HepG2 (cell line): Measurements from ENCODE around the gene WDR59. TPM values are rescaled to one million over a fixed set of nuclear protein-coding genes. Genes with fewer than 3 reads are reported as not detected.

Experiments
- BCL3 ChIP-seq: sonication (generic); formaldehyde crosslinking; IDR thresholded peaks from 2 replicates; pipeline ENCODE4 v1.5.1; 2020; ENCODE audit warnings: mild to moderate bottlenecking, missing genetic modification reagents, moderate library complexity
- FOSL1 ChIP-seq: sonication (generic); formaldehyde crosslinking; IDR thresholded peaks from 2 replicates; pipeline ENCODE4 v1.9.0; 2021; ENCODE audit warnings: missing genetic modification reagents, borderline replicate concordance
- FOXK1 ChIP-seq: sonication (generic); formaldehyde crosslinking; IDR thresholded peaks from 2 replicates; pipeline ENCODE4 v1.4.0; 2020; ENCODE audit warnings: low read depth, missing genetic modification reagents, borderline replicate concordance
- FOXP1 ChIP-seq, 2 experiments: fragments of 450-650 bp in 1 of 2; IDR thresholded peaks; 2 replicates each; pipeline ENCODE4 v1.6.1; 2017 to 2018; ENCODE audit warnings: antibody characterized with exemption in 1 of 2
- HBP1 ChIP-seq: IDR thresholded peaks from 2 replicates; pipeline ENCODE4 v1.6.1; 2016; ENCODE audit warnings: low read depth, control low read depth
- NPAS2 ChIP-seq: sonication (generic); formaldehyde crosslinking; IDR thresholded peaks from 2 replicates; pipeline ENCODE4 v1.8.0; 2022; ENCODE audit warnings: mild to moderate bottlenecking, missing genetic modification reagents, borderline replicate concordance
- PAF1 ChIP-seq: IDR thresholded peaks from 2 replicates; pipeline ENCODE4 v1.6.1; 2016; ENCODE audit warnings: missing genetic modification reagents, missing compliant biosample characterization
- PBX2 ChIP-seq: IDR thresholded peaks from 2 replicates; pipeline ENCODE4 v1.6.1; 2016; ENCODE audit warnings: control low read depth
- RFX3 ChIP-seq: IDR thresholded peaks from 2 replicates; pipeline ENCODE4 v1.6.1; 2016; ENCODE audit warnings: missing biosample characterization, missing genetic modification reagents
- ZMYM3 ChIP-seq: sonication (generic); formaldehyde crosslinking; IDR thresholded peaks from 2 replicates; pipeline ENCODE4 v1.5.1; 2020; ENCODE audit warnings: mild to moderate bottlenecking, missing genetic modification reagents
- ZNF142 ChIP-seq: sonication (generic); formaldehyde crosslinking; IDR thresholded peaks from 2 replicates; pipeline ENCODE4 v1.4.0; 2020; ENCODE audit warnings: missing genetic modification reagents
- ZNF225 ChIP-seq: sonication (generic); formaldehyde crosslinking; IDR thresholded peaks from 2 replicates; pipeline ENCODE4 v1.4.0; 2020; ENCODE audit warnings: mild to moderate bottlenecking, missing genetic modification reagents
- ZNF782 ChIP-seq: sonication (generic); formaldehyde crosslinking; IDR thresholded peaks from 2 replicates; pipeline ENCODE4 v1.4.0; 2020; ENCODE audit warnings: missing genetic modification reagents, mild to moderate bottlenecking, borderline replicate concordance
- polyA plus RNA-seq, 8 experiments: library from polyadenylated mRNA; depleted of rRNA in 3 of 8; stranded (reverse) in 7 of 8; unstranded in 1 of 8; fragments of >200 nt; fragmentation: Illumina TruSeq in 4 of 8; extraction: Trizol in 4 of 8; gene quantifications; 2 replicates each; pipeline versions ENCODE4 v1.2.1 to v1.2.3, GENCODE V29; 2011 to 2016; ENCODE audit warnings: low read depth in 4 of 8, missing spikeins in 1 of 8, mixed read lengths in 1 of 8; ENCODE audit not compliant: insufficient read depth in 1 of 8
- total RNA-seq, 5 experiments: library from RNA; depleted of rRNA; stranded (reverse); fragments of >200 nt; fragmentation: Illumina TruSeq; extraction: Trizol; gene quantifications; 2 replicates each; pipeline ENCODE4 v1.2.3, GENCODE V29; 2016; ENCODE audit warnings: low read depth in 1 of 5
- TF ChIP-seq, protein P1 (sequence below): sonication (generic); formaldehyde crosslinking; IDR thresholded peaks from 2 replicates; pipeline ENCODE4 v1.5.0; 2020; ENCODE audit warnings: missing genetic modification reagents
- TF ChIP-seq, protein P2 (sequence below): sonication (generic); formaldehyde crosslinking; IDR thresholded peaks from 2 replicates; pipeline ENCODE4 v1.5.0; 2020; ENCODE audit warnings: missing genetic modification reagents

Gene WDR59
- total and polyA plus RNA-seq, 2 of the 13 experiments (the other 11 are each of a cell fraction or from before 2014, with no cell fraction given): 65.2 to 306 TPM

DNA sequence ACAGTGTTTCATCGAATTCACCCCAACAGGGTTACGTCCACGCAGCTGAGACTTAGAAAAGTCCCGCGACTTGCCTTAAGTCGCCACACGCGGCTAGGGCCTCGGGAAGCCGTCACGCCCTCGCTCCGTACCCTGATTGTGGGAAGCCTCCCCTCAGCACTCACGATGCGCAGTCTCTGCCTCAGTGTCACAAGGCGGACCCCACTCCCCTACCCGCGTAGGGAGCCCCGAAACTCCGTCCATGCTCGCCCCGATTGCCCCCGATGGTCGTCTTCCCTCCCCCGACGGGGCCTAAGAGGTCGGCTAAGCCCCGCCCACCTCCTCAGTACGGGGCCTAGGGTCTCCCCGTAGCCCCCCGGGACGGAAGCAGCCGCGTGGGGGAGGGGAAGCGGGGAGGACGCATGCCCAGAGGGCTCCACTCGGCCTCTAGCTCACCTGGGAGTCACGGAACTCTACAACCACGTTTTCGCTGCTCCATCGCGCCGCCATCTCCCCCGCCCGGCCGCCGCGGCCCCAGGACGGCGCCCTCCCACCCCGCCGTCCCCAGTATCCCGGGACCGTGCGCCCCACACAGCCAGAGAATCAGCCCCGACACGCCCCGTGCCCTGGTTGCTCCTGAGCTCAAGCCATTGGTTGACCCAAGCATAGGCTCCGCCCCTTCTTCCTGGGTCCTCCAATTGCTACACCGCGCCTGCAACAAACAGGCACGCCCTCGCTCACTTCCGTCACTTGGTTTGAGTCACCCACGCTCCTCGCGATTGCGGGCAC is at the start of gene WDR59 (continued):
- TF ChIP-seq ZNF142 (CRISPR knock-in tag): peak; percentile 93
- peak; percentile 76; the same call in 1 of the 2 replicates for TF ChIP-seq BCL3 (CRISPR knock-in tag)
- peak; percentile 6; the same call in 1 of the 2 replicates for TF ChIP-seq FOSL1 (CRISPR knock-in tag)
- TF ChIP-seq, protein P1, sequence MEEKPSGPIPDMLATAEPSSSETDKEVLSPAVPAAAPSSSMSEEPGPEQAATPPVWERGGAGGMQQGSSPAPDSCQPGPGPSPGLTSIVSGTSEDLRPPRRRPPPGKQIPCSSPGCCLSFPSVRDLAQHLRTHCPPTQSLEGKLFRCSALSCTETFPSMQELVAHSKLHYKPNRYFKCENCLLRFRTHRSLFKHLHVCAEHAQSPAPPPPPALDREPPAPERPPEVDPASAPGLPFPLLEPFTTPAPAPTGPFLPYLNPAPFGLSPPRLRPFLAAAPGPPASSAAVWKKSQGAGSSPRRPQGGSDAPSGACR (CRISPR knock-in tag): no peak
- TF ChIP-seq HBP1 (CRISPR knock-in tag): peak; percentile 63; the same call in 1 of the 2 replicates
- no peak for TF ChIP-seq PAF1
- TF ChIP-seq FOXP1 (IDR thresholded peaks at IDR 0.05): 0 out of 2 replicates have a peak, but pooled peaks have one; percentile 33
- TF ChIP-seq FOXP1 (CRISPR knock-in tag; IDR thresholded peaks at IDR 0.05): peak; percentile 22
- TF ChIP-seq ZNF225 (CRISPR knock-in tag): no peak; the same call in 1 of the 2 replicates
- peak; percentile 91 for TF ChIP-seq FOXK1 (CRISPR knock-in tag)
- peak; percentile 56 for TF ChIP-seq ZNF782 (CRISPR knock-in tag)
- TF ChIP-seq NPAS2 (CRISPR knock-in tag): no peak
- no peak for TF ChIP-seq RFX3 (CRISPR knock-in tag)
- TF ChIP-seq, protein P2, sequence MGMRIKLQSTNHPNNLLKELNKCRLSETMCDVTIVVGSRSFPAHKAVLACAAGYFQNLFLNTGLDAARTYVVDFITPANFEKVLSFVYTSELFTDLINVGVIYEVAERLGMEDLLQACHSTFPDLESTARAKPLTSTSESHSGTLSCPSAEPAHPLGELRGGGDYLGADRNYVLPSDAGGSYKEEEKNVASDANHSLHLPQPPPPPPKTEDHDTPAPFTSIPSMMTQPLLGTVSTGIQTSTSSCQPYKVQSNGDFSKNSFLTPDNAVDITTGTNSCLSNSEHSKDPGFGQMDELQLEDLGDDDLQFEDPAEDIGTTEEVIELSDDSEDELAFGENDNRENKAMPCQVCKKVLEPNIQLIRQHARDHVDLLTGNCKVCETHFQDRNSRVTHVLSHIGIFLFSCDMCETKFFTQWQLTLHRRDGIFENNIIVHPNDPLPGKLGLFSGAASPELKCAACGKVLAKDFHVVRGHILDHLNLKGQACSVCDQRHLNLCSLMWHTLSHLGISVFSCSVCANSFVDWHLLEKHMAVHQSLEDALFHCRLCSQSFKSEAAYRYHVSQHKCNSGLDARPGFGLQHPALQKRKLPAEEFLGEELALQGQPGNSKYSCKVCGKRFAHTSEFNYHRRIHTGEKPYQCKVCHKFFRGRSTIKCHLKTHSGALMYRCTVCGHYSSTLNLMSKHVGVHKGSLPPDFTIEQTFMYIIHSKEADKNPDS: no peak
- no peak for TF ChIP-seq ZMYM3 (CRISPR knock-in tag)
- no peak for TF ChIP-seq PBX2
